IMR-90 (cell line): Measurements from ENCODE around the gene PSORS1C2. TPM values are rescaled to one million over a fixed set of nuclear protein-coding genes. Genes with fewer than 3 reads are reported as not detected.

Experiments used
- ATAC-seq: fragments of 200-7000 bp; cut with Tn5 transposase; 2 replicates; pipeline ENCODE4 v1.9.1; 2020; ENCODE audit warnings: low read depth, mild to moderate bottlenecking, moderate library complexity
- BruUV-seq: library from RNA; stranded (reverse); fragments of 400-500 nt; replicated peaks from 2 replicates; lab custom pipeline; 2021; lab: Mats Ljungman, UMichigan
- CTCF ChIA-PET: fragments of 300-600 bp; formaldehyde crosslinking; extraction: SDS; loops from one replicate; lab custom pipeline; 2021; ENCODE audit warnings: antibody characterized with exemption; lab: Yijun Ruan, JAX
- POLR2A ChIA-PET: fragments of 300-600 bp; sonication (Branson Sonifier 250); formaldehyde crosslinking; loops from one replicate; lab custom pipeline; 2022; ENCODE audit warnings: antibody characterized with exemption; ENCODE audit not compliant: unreplicated experiment; lab: Charles Lee
- DNase-seq: peaks from one replicate; pipeline ENCODE4 v3.0.0; 2013
- H2AFZ ChIP-seq: replicated peaks from 2 replicates; pipeline ENCODE3; 2013; ENCODE audit warnings: low read length, mild to moderate bottlenecking; ENCODE audit not compliant: poor library complexity
- H2AK5ac ChIP-seq: 2 replicates; pipeline ENCODE4 v1.6.1; 2013; ENCODE audit warnings: low read depth, low read length, inconsistent platforms
- H2AK9ac ChIP-seq: replicated peaks from 2 replicates; pipeline ENCODE3; 2013; ENCODE audit warnings: mild to moderate bottlenecking, low read depth, low read length, moderate library complexity; ENCODE audit not compliant: poor library complexity
- H2BK120ac ChIP-seq: 2 replicates; pipeline ENCODE4 v1.6.1; 2013; ENCODE audit warnings: low read depth, low read length, inconsistent platforms
- H2BK15ac ChIP-seq: 3 replicates; pipeline ENCODE4 v1.6.1; 2013; ENCODE audit warnings: low read depth, low read length, inconsistent platforms
- H2BK20ac ChIP-seq: 2 replicates; pipeline ENCODE4 v1.6.1; 2013; ENCODE audit warnings: low read depth, mild to moderate bottlenecking, inconsistent platforms, low read length, moderate library complexity
- H2BK5ac ChIP-seq: 2 replicates; pipeline ENCODE4 v1.6.1; 2013; ENCODE audit warnings: mild to moderate bottlenecking, low read depth, low read length, inconsistent platforms; ENCODE audit not compliant: poor library complexity, severe bottlenecking
- H3K14ac ChIP-seq: replicated peaks from 2 replicates; pipeline ENCODE4 v1.6.1; 2013; ENCODE audit warnings: low read depth, low read length, inconsistent platforms
- H3K18ac ChIP-seq: 2 replicates; pipeline ENCODE4 v1.6.1; 2013; ENCODE audit warnings: low read depth, low read length, control low read depth
- H3K23ac ChIP-seq: 2 replicates; pipeline ENCODE4 v1.6.1; 2013; ENCODE audit warnings: low read depth, low read length, inconsistent platforms
- H3K27ac ChIP-seq: 2 replicates; pipeline ENCODE4 v1.5.1; 2013; ENCODE audit warnings: mild to moderate bottlenecking, control low read depth, low read length; ENCODE audit not compliant: insufficient read depth
- H3K27me3 ChIP-seq: 2 replicates; pipeline ENCODE4 v1.6.1; 2013; ENCODE audit warnings: low read length; ENCODE audit not compliant: control insufficient read depth, insufficient read depth
- H3K36me3 ChIP-seq: 2 replicates; pipeline ENCODE4 v1.6.1; 2013; ENCODE audit warnings: low read length, mixed read lengths; ENCODE audit not compliant: control insufficient read depth, insufficient read depth
- H3K4ac ChIP-seq: 2 replicates; pipeline ENCODE4 v1.6.1; 2013; ENCODE audit warnings: low read depth, low read length, inconsistent platforms
- H3K4me1 ChIP-seq: 2 replicates; pipeline ENCODE4 v1.6.1; 2013; ENCODE audit warnings: low read length, mixed read lengths; ENCODE audit not compliant: control insufficient read depth, insufficient read depth
- H3K4me2 ChIP-seq: 2 replicates; pipeline ENCODE4 v1.6.1; 2013; ENCODE audit warnings: low read depth, mild to moderate bottlenecking, control low read depth, low read length, moderate library complexity
- H3K4me3 ChIP-seq: 2 replicates; pipeline ENCODE4 v1.5.1; 2013; ENCODE audit warnings: low read depth, mild to moderate bottlenecking, control low read depth, low read length, moderate library complexity; ENCODE audit not compliant: insufficient read depth
- H3K56ac ChIP-seq: 2 replicates; pipeline ENCODE4 v1.6.1; 2013; ENCODE audit warnings: low read length, inconsistent platforms; ENCODE audit not compliant: insufficient read depth; ENCODE audit errors: extremely low read depth
- H3K79me1 ChIP-seq, 2 experiments: 2 replicates each; pipeline ENCODE4 v1.6.1; 2013; ENCODE audit warnings: low read length in 2 of 2, inconsistent platforms in 1 of 2, low read depth in 1 of 2
- H3K9ac ChIP-seq: 2 replicates; pipeline ENCODE4 v1.6.1; 2013; ENCODE audit warnings: low read depth, low read length, control low read depth
- H3K9me1 ChIP-seq: 2 replicates; pipeline ENCODE4 v1.6.1; 2013; ENCODE audit warnings: low read length, inconsistent platforms; ENCODE audit not compliant: insufficient read depth
- H3K9me3 ChIP-seq: 2 replicates; pipeline ENCODE4 v1.6.1; 2013; ENCODE audit warnings: low read length; ENCODE audit not compliant: control insufficient read depth, insufficient read depth
- H4K20me1 ChIP-seq: 2 replicates; pipeline ENCODE4 v1.6.1; 2013; ENCODE audit warnings: low read length, inconsistent platforms; ENCODE audit not compliant: insufficient read depth
- H4K5ac ChIP-seq: 2 replicates; pipeline ENCODE4 v1.6.1; 2013; ENCODE audit warnings: mild to moderate bottlenecking, low read depth, low read length, control low read depth
- H4K8ac ChIP-seq, 2 experiments: 2 replicates each; pipeline ENCODE4 v1.6.1; 2013; ENCODE audit warnings: low read depth in 2 of 2, low read length in 2 of 2, control low read depth in 1 of 2, inconsistent platforms in 1 of 2
- H4K91ac ChIP-seq: 2 replicates; pipeline ENCODE4 v1.6.1; 2013; ENCODE audit warnings: low read depth, low read length, inconsistent platforms; ENCODE audit not compliant: insufficient read depth
- BHLHE40 ChIP-seq: fragments of 150-350 bp; IDR thresholded peaks from 2 replicates; pipeline ENCODE4 v1.6.1; 2016; ENCODE audit warnings: mild to moderate bottlenecking, low read depth, low read length
- CEBPB ChIP-seq: IDR thresholded peaks from 2 replicates; pipeline ENCODE4 v1.6.1; 2012; ENCODE audit warnings: low read depth, low read length, improper control_type of control experiment
- CHD1 ChIP-seq: IDR thresholded peaks from 2 replicates; pipeline ENCODE4 v1.6.1; 2012; ENCODE audit warnings: low read depth, low read length, improper control_type of control experiment
- CTCF ChIP-seq: conservative IDR thresholded peaks from 2 replicates; pipeline ENCODE4 v1.5.1; 2012; ENCODE audit warnings: mild to moderate bottlenecking, low read depth, low read length, improper control_type of control experiment
- ELK1 ChIP-seq: fragments of 150-350 bp; IDR thresholded peaks from 2 replicates; pipeline ENCODE4 v1.6.1; 2016; ENCODE audit warnings: low read depth, mild to moderate bottlenecking, low read length, moderate library complexity, borderline replicate concordance
- FOS ChIP-seq: fragments of 150-350 bp; IDR thresholded peaks from 2 replicates; pipeline ENCODE4 v1.6.1; 2016; ENCODE audit warnings: low read depth, low read length
- MAZ ChIP-seq: IDR thresholded peaks from 2 replicates; pipeline ENCODE4 v1.6.1; 2012; ENCODE audit warnings: low read depth, mild to moderate bottlenecking, low read length, improper control_type of control experiment, moderate library complexity, borderline replicate concordance
- MXI1 ChIP-seq: IDR thresholded peaks from 2 replicates; pipeline ENCODE4 v1.6.1; 2012; ENCODE audit warnings: low read depth, mild to moderate bottlenecking, low read length, moderate library complexity, borderline replicate concordance
- NFE2L2 ChIP-seq: fragments of 150-350 bp; IDR thresholded peaks from 2 replicates; pipeline ENCODE4 v1.6.1; 2016; ENCODE audit warnings: low read depth, mild to moderate bottlenecking, low read length
- POLR2A ChIP-seq: IDR thresholded peaks from 2 replicates; pipeline ENCODE4 v1.6.1; 2012; ENCODE audit warnings: mild to moderate bottlenecking, low read depth, low read length
- RAD21 ChIP-seq: IDR thresholded peaks from 2 replicates; pipeline ENCODE4 v1.6.1; 2012; ENCODE audit warnings: low read length, improper control_type of control experiment
- RCOR1 ChIP-seq: IDR thresholded peaks from 2 replicates; pipeline ENCODE4 v1.6.1; 2012; ENCODE audit warnings: mild to moderate bottlenecking, low read length, improper control_type of control experiment; ENCODE audit not compliant: insufficient replicate concordance
- RFX5 ChIP-seq: IDR thresholded peaks from 2 replicates; pipeline ENCODE4 v1.8.0; 2012; ENCODE audit warnings: low read depth, mild to moderate bottlenecking, low read length, moderate library complexity
- SMC3 ChIP-seq: fragments of 150-350 bp; IDR thresholded peaks from 2 replicates; pipeline ENCODE4 v1.6.1; 2016; ENCODE audit warnings: low read depth, mild to moderate bottlenecking, antibody characterized with exemption, low read length, moderate library complexity
- USF2 ChIP-seq: fragments of 150-350 bp; IDR thresholded peaks from 2 replicates; pipeline ENCODE4 v1.6.1; 2017; ENCODE audit warnings: mild to moderate bottlenecking, antibody characterized with exemption, low read length, low read depth
- WGBS, 2 experiments: methylation state at CpG; one replicate each; pipeline versions ENCODE4 v1.1.5 to v1.1.7; 2013; ENCODE audit warnings: missing lambda C conversion rate in 2 of 2; ENCODE audit not compliant: insufficient read length in 1 of 2; ENCODE audit errors: extremely low coverage in 2 of 2; 5-methylcytosine and 5-hydroxymethylcytosine counted together
- dilution Hi-C: fragments of 300-500 bp; cut with HindIII; formaldehyde crosslinking; loops from one replicate; pipeline ENCODE4 v1.14.3; 2018; ENCODE audit warnings: low sequenced_read_pairs; ENCODE audit not compliant: unreplicated experiment
- in situ Hi-C: fragments of 300-500 bp; cut with MboI; formaldehyde crosslinking; loops from 3 replicates; pipeline ENCODE4 v1.14.3; 2019; ENCODE audit warnings: low sequenced_read_pairs, inconsistent platforms, mixed read lengths
- intact Hi-C: fragments of 100-400 bp; cut with micrococcal nuclease; formaldehyde crosslinking; loops from 2 replicates; pipeline ENCODE4 v1.10.0; 2022
- polyA plus RNA-seq, 3 experiments: library from polyadenylated mRNA; depleted of rRNA; stranded (reverse); fragments of >200 nt; gene quantifications; 2 replicates each; pipeline ENCODE4 v1.2.3, GENCODE V29; 2012; ENCODE audit warnings: low replicate concordance in 1 of 3
- total RNA-seq: library from RNA; depleted of rRNA; stranded (reverse); fragments of >200 nt; gene quantifications from 2 replicates; pipeline ENCODE4 v1.2.3, GENCODE V29; 2012

Gene PSORS1C2
- total and polyA plus RNA-seq, 2 of the 4 experiments (the other 2 are of a cell fraction), result not detected

- TF ChIP-seq FOS, result no peak
- TF ChIP-seq SMC3, result no peak
- no peak for TF ChIP-seq NFE2L2
- TF ChIP-seq CTCF, result no peak
- TF ChIP-seq ELK1, result no peak
- no peak for TF ChIP-seq RFX5
- no peak for TF ChIP-seq MXI1
- TF ChIP-seq MAZ, result no peak
- no peak for TF ChIP-seq CEBPB
- TF ChIP-seq USF2, result no peak
- no peak for TF ChIP-seq POLR2A
- no peak for TF ChIP-seq CHD1
- no peak for TF ChIP-seq RCOR1
- no peak for TF ChIP-seq RAD21
- TF ChIP-seq BHLHE40, result no peak
- no peak for DNase-seq
- Histone ChIP-seq H2AK9ac (no peak overlapping the region), H3K56ac (no peak overlapping the region), H3K9me1 (no peaks in the 10 kb centered on the region), H3K14ac (no peak overlapping the region), H2BK20ac (no peak overlapping the region), H3K4ac (no peak overlapping the region), H3K18ac (no peak overlapping the region), H3K4me1 (peaks cover 5% of the 10 kb centered on the region), H4K20me1 (0 out of 2 replicates have a peak, but pooled peaks cover 3% of the 10 kb centered on the region), H4K8ac (no peak overlapping the region), H2BK15ac (no peak overlapping the region), H3K79me1 (no peaks in the 10 kb centered on the region), H3K27me3 (no peaks in the 10 kb centered on the region; the same call in none of the 2 replicates), H2BK120ac (no peak overlapping the region), H2BK5ac (no peak overlapping the region), H3K23ac (no peak overlapping the region), H3K9ac (no peak overlapping the region), H3K4me2 (no peak overlapping the region), H3K36me3 (no peaks in the 10 kb centered on the region), H4K91ac (no peak overlapping the region), H3K4me3 (no peak overlapping the region), H4K5ac (no peak overlapping the region), H3K27ac (no peak overlapping the region), H2AFZ (no peak overlapping the region), H2AK5ac (no peak overlapping the region), H3K9me3 (peaks cover 2% of the 10 kb centered on the region; the same call in 1 of the 2 replicates)
- no CpG with 5 or more reads among the region's 3 CpGs for WGBS, 2 experiments
- no TSS peak for BruUV-seq
- POLR2A ChIA-PET, result no interaction called here
- dilution Hi-C loops, result no loop called here
- no peak for ATAC-seq
- CTCF ChIA-PET, result no interaction called here
- intact Hi-C loops, result no loop called here
- in situ Hi-C loops, result loop anchor here (25.0 kb wide), 1 partner anchor 603 kb away; the partner anchor contains the start of gene HLA-E
Observed at GRCh38 chr6:31090275-31090972, 48.4 kb downstream of the PSORS1C2 start.
